Loucy (cell line): Measurements from ENCODE around the gene PIGX.

Source experiments
- H2AFZ ChIP-seq: fragments of 200-600 bp; sonication (generic); 2 replicates; pipeline ENCODE4 v1.6.0; 2016; ENCODE audit warnings: antibody characterized with exemption, mild to moderate bottlenecking, low read length, moderate library complexity
- H3F3A ChIP-seq: fragments of 200-600 bp; 2 replicates; pipeline ENCODE4 v1.6.0; 2016; ENCODE audit warnings: antibody characterized with exemption, low read depth, mild to moderate bottlenecking
- H3K27me3 ChIP-seq: fragments of 200-600 bp; sonication (generic); 2 replicates; pipeline ENCODE4 v1.6.1; 2014; ENCODE audit warnings: low read length, mild to moderate bottlenecking; ENCODE audit not compliant: insufficient read depth, poor library complexity, severe bottlenecking
- H3K36me3 ChIP-seq: fragments of 200-600 bp; sonication (generic); 2 replicates; pipeline ENCODE4 v1.6.1; 2016; ENCODE audit warnings: low read length; ENCODE audit not compliant: insufficient read depth
- H3K4me1 ChIP-seq: fragments of 200-600 bp; sonication (generic); 2 replicates; pipeline ENCODE4 v1.5.1; 2014; ENCODE audit warnings: low read length, mild to moderate bottlenecking; ENCODE audit not compliant: insufficient read depth, poor library complexity, severe bottlenecking
- H3K4me2 ChIP-seq: fragments of 200-600 bp; sonication (generic); 2 replicates; pipeline ENCODE4 v1.6.0; 2014; ENCODE audit warnings: antibody characterized with exemption, low read length, low read depth, mild to moderate bottlenecking; ENCODE audit not compliant: poor library complexity, severe bottlenecking
- H3K4me3 ChIP-seq: fragments of 200-600 bp; sonication (generic); 2 replicates; pipeline ENCODE4 v1.5.1; 2014; ENCODE audit warnings: low read length, mild to moderate bottlenecking, mixed read lengths; ENCODE audit not compliant: poor library complexity, severe bottlenecking
- H3K79me2 ChIP-seq: fragments of 200-600 bp; sonication (generic); 2 replicates; pipeline ENCODE4 v1.6.1; 2014; ENCODE audit warnings: low read length; ENCODE audit not compliant: insufficient read depth
- H3K9ac ChIP-seq: fragments of 200-600 bp; sonication (generic); 2 replicates; pipeline ENCODE4 v1.6.0; 2014; ENCODE audit warnings: mild to moderate bottlenecking, low read depth, low read length, moderate library complexity; ENCODE audit not compliant: poor library complexity, severe bottlenecking
- H3K9me2 ChIP-seq: fragments of 200-600 bp; sonication (generic); replicated peaks from 2 replicates; pipeline ENCODE4 v1.6.1; 2016; ENCODE audit warnings: low read depth, low read length, mixed read lengths
- H3K9me3 ChIP-seq: fragments of 200-600 bp; sonication (generic); 2 replicates; pipeline ENCODE4 v1.6.1; 2014; ENCODE audit warnings: mild to moderate bottlenecking, antibody characterized with exemption, low read length, low read depth; ENCODE audit not compliant: insufficient read depth
- H4K20me1 ChIP-seq: fragments of 200-600 bp; sonication (generic); 2 replicates; pipeline ENCODE4 v1.6.0; 2014; ENCODE audit warnings: antibody characterized with exemption, low read length, mild to moderate bottlenecking; ENCODE audit not compliant: insufficient read depth, poor library complexity, severe bottlenecking
- EZH2phosphoT487 ChIP-seq: fragments of 200-600 bp; IDR thresholded peaks from 2 replicates; pipeline ENCODE4 v1.6.1; 2018; ENCODE audit warnings: antibody characterized with exemption, mild to moderate bottlenecking, moderate library complexity, borderline replicate concordance
- TF ChIP-seq, protein P1 (sequence below): fragments of 200-600 bp; sonication (generic); conservative IDR thresholded peaks from 2 replicates; pipeline ENCODE4 v1.5.1; 2014; ENCODE audit warnings: mild to moderate bottlenecking, antibody characterized with exemption, low read length

The PIGX gene

DNA sequence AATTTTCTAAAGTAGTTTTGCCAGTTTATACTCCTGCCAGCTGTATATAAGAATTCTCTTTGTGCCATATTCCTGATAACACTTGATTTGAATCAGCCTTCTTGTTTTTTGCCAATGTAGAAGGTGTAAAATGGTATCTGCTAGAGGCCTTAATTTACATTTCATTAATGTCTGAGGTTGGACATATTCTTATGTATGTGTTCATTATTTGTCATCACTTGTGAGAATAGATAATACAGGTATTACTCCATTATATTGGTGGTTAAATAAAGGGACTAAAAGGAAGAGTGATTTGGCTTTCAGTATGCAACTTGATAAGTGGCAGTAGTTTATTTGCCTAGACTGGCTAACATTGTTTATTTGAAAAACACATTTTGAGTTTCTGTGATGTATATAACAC, 53.3 kb downstream of the PIGX start:
- Histone ChIP-seq H3K36me3 (peaks cover 7% of the 10 kb centered on the region; the same call in 1 of the 2 replicates), H3F3A (no peaks in the 10 kb centered on the region), H3K9me3 (no peaks in the 10 kb centered on the region), H4K20me1 (peaks cover 23% of the 10 kb centered on the region), H3K4me3 (no peak overlapping the region), H2AFZ (no peak overlapping the region), H3K9ac (no peak overlapping the region), H3K4me2 (no peak overlapping the region), H3K4me1 (no peaks in the 10 kb centered on the region), H3K79me2 (peaks cover 67% of the 10 kb centered on the region), H3K9me2 (no peaks in the 10 kb centered on the region), H3K27me3 (no peaks in the 10 kb centered on the region)
- TF ChIP-seq EZH2phosphoT487, result no peak
- TF ChIP-seq, protein P1, sequence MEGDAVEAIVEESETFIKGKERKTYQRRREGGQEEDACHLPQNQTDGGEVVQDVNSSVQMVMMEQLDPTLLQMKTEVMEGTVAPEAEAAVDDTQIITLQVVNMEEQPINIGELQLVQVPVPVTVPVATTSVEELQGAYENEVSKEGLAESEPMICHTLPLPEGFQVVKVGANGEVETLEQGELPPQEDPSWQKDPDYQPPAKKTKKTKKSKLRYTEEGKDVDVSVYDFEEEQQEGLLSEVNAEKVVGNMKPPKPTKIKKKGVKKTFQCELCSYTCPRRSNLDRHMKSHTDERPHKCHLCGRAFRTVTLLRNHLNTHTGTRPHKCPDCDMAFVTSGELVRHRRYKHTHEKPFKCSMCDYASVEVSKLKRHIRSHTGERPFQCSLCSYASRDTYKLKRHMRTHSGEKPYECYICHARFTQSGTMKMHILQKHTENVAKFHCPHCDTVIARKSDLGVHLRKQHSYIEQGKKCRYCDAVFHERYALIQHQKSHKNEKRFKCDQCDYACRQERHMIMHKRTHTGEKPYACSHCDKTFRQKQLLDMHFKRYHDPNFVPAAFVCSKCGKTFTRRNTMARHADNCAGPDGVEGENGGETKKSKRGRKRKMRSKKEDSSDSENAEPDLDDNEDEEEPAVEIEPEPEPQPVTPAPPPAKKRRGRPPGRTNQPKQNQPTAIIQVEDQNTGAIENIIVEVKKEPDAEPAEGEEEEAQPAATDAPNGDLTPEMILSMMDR, result no peak

DNA sequence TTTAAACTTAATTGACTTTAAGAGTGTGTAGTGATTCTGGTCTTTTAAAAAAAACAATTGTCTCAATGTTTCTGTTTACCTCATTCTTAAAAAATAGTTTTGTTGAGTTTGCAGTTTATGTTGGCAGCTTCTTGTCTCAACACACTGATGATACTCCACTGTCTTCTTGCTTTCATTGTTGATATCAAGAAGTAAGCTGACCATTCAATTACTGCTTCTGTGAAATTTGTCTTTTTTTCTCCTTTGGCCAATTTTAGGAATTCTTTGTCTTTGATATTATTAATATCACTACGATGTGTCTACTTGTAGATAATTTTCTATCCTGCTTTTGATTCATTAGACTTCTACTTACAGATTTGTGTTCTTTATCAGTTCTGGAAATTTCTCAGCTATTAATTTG, 58.9 kb downstream of the PIGX start:
- no peak overlapping the region for H3K4me2 ChIP-seq
- H3K4me1 ChIP-seq, result peaks cover 31% of the 10 kb centered on the region
- peaks cover 92% of the 10 kb centered on the region for H3K79me2 ChIP-seq

DNA sequence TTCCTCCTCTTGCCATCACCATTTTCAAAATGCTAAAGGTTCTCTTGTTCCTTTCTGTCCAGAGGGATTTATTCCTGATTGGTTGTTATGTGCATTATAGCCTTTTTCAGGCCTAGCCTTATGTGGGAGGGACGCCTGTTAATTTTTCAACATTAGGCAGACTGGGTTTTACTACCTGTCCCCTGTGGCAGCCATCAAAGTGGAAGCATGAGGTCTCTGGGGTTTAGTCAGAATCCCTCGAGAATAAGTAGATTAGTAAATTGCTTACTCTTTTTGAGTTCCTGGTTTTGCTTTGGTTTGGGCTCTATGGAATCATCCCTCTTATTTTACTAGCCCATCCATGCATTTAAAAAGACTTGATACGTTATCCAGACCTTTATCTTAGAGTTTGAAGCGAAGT, 59.9 kb downstream of the PIGX start:
- H3K4me3 ChIP-seq, result no peak overlapping the region
- H3K4me2 ChIP-seq, result no peak overlapping the region
- H3K27me3 ChIP-seq, result no peaks in the 10 kb centered on the region
- H3F3A ChIP-seq, result no peaks in the 10 kb centered on the region
- peaks cover 92% of the 10 kb centered on the region for H3K79me2 ChIP-seq
- peaks cover 31% of the 10 kb centered on the region for H3K4me1 ChIP-seq
- H3K9me2 ChIP-seq, result no peaks in the 10 kb centered on the region
- no peak overlapping the region for H3K9ac ChIP-seq
- H3K36me3 ChIP-seq, result 0 out of 2 replicates have a peak, but pooled peaks cover 3% of the 10 kb centered on the region
- no peaks in the 10 kb centered on the region for H3K9me3 ChIP-seq
- TF ChIP-seq EZH2phosphoT487, result no peak
- TF ChIP-seq, protein P1, result no peak
- H2AFZ ChIP-seq, result no peak overlapping the region
- H4K20me1 ChIP-seq, result peaks cover 72% of the 10 kb centered on the region

More for the DNA sequence above, 58.9 kb downstream of the PIGX start:
- Histone ChIP-seq H2AFZ (no peak overlapping the region), H3K27me3 (no peaks in the 10 kb centered on the region), H3K9me3 (no peaks in the 10 kb centered on the region), H3K4me3 (no peak overlapping the region), H3K9me2 (no peaks in the 10 kb centered on the region), H3K36me3 (peaks cover 7% of the 10 kb centered on the region; the same call in 1 of the 2 replicates), H3K9ac (no peak overlapping the region), H4K20me1 (peaks cover 69% of the 10 kb centered on the region), H3F3A (no peaks in the 10 kb centered on the region)
- no peak for TF ChIP-seq EZH2phosphoT487
- TF ChIP-seq, protein P1, result no peak
